Measurements from ENCODE around the gene FGFR4.

FGFR4 gene

DNA sequence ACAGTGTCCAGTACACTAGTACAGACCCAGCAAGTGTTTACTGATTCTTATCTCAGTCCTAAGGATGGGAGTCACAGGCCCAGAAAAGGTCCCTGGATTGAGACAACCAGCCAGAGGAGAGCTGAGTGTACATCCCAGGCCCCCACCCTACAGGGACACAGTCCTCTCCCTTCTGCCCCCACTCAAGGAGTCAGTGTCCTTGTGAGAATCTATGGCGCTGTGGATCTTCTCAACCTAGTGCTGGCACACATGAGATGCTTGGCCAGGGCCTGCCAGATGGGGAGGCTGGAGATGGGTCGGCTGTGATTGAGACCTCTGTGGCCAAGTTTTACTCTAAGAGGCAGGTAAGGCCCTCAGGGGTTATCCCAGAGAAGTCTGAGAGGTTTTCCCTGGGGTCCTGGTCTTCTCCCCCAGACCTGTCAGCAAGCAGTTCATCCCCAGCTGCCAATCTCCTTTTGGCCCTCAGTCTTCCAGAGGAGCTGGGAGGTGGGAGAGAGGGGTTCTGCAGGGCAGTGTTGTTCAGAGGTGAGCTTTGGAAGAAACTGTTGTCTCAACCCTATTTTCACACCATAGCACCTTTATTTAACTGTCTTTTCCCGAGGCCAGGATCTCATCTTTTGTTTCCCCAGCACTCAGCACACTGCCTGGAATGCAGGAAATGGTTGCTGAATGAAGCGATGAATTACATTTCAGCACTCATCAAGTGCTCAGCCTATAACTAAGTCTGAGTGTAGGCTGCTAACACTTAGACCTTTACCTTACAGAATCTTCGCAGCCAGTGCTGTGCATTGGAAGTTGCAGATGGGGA is 43.7 kb downstream of the FGFR4 start:
- TF ChIP-seq, protein P1, sequence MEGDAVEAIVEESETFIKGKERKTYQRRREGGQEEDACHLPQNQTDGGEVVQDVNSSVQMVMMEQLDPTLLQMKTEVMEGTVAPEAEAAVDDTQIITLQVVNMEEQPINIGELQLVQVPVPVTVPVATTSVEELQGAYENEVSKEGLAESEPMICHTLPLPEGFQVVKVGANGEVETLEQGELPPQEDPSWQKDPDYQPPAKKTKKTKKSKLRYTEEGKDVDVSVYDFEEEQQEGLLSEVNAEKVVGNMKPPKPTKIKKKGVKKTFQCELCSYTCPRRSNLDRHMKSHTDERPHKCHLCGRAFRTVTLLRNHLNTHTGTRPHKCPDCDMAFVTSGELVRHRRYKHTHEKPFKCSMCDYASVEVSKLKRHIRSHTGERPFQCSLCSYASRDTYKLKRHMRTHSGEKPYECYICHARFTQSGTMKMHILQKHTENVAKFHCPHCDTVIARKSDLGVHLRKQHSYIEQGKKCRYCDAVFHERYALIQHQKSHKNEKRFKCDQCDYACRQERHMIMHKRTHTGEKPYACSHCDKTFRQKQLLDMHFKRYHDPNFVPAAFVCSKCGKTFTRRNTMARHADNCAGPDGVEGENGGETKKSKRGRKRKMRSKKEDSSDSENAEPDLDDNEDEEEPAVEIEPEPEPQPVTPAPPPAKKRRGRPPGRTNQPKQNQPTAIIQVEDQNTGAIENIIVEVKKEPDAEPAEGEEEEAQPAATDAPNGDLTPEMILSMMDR (IDR thresholded peaks at IDR 0.05; ENCODE audit: low read depth, low read length) = no peak
- no peak for DNase-seq (ENCODE audit: extremely low read depth, low read depth)

DNA sequence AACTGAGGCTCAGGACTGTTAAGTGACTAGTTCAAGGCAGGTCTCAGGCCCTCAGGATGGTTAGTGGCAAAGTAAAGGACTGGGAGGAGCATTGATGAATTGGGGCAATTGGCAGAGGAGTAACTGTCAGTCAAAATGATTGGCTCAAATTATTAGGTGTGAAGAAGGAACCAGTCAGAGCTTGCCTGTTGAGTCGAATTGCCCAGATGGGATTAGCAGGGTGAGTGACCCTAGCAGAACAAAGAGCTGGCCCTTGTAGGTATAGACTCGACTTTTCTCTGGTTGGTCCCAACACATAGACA is 44.3 kb downstream of the FGFR4 start:
- TF ChIP-seq, protein P1 (IDR thresholded peaks at IDR 0.05; ENCODE audit: low read depth, low read length) = no peak
- no peak for DNase-seq (ENCODE audit: extremely low read depth, low read depth)

DNA sequence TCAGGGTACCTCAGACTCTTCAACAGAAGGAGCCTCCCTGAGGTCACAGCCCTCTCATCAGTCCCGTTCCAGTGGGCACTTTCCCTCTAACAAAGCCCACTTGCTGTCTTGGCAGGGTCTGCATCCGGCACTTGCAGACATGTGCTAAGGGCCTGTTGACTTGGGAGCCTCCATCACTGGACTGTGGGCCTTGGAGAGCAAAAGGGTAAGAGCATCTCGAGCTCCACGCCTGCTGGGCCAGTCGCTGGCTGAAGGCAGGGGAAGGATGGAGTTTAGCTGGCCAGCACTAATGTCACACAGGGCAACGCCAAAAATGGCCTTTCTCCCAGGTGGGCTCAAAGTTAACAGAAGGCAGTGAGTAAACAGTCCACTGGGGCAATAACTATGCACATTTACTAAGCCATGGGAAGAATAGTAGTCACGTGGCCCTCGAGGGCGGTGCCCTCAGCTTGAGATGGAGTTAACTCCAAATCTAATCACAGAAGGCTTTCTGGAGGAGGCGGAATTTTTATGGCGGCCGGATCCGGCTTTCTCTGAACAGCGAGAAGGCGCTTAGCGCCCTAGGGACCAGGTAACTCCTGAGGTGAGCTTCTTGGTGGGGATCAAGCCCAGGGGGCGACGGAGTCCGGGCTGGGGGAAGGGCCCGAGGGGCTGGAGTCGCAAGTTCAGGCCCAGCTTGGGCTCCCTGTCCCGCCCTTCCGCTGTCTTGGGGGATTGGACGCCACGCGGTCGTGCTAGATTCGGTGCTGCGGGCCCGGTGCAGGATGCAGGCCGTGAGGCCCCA is 44.8 kb downstream of the FGFR4 start:
- DNase-seq (ENCODE audit: extremely low read depth, low read depth) = no peak
- TF ChIP-seq, protein P1 (IDR thresholded peaks at IDR 0.05; ENCODE audit: low read depth, low read length) = no peak

DNA sequence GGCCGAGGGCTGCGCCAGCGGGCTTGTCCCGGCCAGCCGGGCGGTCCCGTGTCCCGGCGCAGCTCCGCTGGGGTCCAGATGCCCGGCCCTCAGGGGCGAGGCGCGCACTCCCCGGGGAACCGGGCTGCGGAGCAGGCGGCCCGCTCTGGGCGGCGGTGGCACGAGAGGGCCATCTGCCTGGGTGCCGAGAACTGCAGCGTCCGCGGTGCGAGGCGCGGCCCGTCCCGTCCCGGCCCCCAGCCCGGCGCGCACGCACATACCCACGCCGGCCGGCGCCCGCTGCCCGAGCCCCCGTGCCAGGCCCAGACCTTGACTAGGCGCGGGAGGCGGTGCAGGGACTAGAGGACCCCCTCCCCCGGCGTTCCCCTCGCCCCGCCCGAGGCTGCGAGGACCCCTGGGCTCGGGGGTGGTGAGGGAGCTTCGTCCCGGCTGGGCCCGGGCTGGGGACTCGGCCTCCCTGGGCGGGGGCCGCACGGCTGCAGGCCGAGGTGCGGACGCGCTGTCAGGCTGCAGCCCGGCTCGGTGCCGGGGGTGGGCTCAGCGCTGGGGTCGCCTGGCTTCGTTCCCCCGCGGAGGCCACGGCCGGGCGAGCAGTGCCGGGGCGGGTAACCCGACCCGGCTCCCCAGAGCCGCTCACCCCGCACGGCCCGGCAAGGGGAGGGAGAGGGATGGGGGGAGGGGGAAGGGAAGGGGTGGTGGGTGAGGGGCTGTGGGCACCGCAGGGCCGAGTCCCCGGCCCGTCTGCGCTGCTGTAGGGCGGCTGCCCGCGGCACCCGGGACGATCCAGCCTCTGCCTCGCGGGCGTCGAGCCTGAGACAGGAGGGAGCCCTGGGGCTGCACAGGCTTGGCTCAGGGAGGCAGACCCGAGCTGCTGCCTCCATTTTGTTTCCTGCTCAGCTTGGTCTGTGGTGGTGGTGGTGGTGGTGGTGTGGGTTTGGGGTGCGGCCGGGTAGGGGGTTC is 45.7 kb downstream of the FGFR4 start:
- no peak for DNase-seq (ENCODE audit: extremely low read depth, low read depth)
- TF ChIP-seq, protein P1 (IDR thresholded peaks at IDR 0.05; ENCODE audit: low read depth, low read length) = no peak

DNA sequence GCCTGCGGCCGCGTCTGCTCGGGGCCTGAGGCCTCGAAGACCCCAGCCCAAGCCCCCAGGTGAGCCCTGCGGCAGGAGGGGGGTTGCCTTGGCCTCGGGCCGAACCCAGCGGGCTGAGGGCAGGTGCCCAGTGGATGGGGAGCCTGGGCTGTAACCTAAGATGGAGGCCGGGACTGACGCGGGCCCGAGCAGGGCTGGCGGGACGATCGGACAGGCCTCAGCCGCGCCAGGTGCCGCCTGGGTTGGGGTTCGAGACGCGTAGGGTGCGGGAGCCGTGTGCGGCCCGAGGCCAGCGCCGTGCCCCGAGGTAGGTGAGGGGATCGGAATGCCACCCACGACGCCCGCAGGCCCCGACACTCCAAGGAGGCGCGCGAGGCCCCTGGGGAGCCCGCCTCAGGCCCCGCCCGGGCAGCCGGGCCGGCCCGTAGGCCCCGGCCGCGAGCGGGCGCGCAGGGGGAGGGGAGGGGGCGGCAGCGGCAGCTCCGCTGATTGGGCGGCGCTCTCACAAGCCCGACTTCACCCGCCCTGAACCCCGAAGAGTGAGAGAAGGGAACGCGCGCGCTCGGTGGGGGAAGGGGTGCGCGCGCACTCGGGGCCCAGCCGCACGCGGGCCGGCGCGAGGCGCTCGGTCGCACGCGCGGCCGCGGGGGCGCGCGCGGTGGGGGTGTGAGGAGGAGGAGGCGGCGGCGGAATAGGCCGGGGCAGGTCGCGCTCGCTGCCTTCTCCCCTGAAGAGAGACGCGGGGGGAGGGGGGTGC is 46.6 kb downstream of the FGFR4 start, which contains the start of gene NSD1:
Gene NSD1, plus strand, starts transcription at position 678 of the 757 bp plus-strand sequence. CDS start 1,331 bp downstream, outside the sequence.
- peak; percentile 52 for DNase-seq (ENCODE audit: extremely low read depth, low read depth)
- TF ChIP-seq, protein P1 (IDR thresholded peaks at IDR 0.05; ENCODE audit: low read depth, low read length) = no peak

DNA sequence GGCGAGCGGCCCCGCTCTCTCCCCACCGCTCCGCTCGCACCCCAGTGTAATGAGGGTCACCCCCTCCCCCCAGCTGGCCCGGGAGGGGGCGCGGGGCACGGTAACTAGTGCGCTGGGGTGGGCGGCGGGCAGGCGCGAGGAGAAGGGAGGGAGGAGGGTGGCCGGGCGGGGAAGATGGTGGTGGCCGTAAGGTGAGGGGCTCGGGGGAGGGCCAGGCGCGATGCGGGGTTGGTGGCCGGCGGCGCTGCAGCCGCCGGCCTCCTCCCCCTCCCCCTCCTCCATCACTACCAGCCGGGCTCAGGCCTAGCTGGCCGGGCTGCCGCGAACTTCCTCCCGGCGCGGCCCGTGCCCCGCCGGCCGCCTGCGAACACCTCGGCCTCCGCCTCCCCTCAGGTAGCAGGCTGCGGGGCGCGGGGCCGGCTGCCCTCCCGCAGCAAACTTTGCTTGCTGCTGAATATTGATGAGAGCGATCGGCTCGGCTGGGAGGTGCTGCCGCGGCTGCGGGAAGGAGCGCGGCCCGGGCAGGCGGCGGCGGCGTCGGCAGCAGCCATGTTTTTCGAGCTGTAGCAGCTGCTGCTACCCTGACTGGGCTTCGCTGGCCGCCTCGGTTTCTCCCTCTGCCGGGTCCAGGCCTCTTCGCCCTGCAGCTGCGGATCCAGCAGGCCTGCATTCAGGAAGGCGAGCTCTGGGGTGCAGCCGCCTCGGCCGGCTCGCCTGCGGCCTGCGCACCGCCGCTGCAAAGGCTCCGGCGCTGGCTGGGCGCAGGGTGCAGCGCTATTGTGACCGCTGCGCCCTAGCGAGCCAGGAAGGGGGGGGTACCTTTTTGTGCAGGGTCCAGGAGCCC is 47.4 kb downstream of the FGFR4 start:
- no peak for DNase-seq (ENCODE audit: extremely low read depth, low read depth)
- TF ChIP-seq, protein P1 (IDR thresholded peaks at IDR 0.05; ENCODE audit: low read depth, low read length) = no peak
